HepG2 (cell line): ENCODE measurements around the gene SSTR5. TPM values are rescaled to one million over a fixed set of nuclear protein-coding genes. Genes with fewer than 3 reads are reported as not detected.

ENCODE experiments used
- AKAP8 ChIP-seq: sonication (generic); formaldehyde crosslinking; IDR thresholded peaks from 2 replicates; pipeline ENCODE4 v1.5.1; 2020; ENCODE audit warnings: mild to moderate bottlenecking, missing genetic modification reagents
- HINFP ChIP-seq: sonication (generic); formaldehyde crosslinking; IDR thresholded peaks from 2 replicates; pipeline ENCODE4 v1.4.0; 2020; ENCODE audit warnings: low read depth, mild to moderate bottlenecking, missing genetic modification reagents
- HNF4A ChIP-seq: sonication (generic); formaldehyde crosslinking; IDR thresholded peaks from 2 replicates; pipeline ENCODE4 v1.4.0; 2020; ENCODE audit warnings: missing genetic modification reagents
- HOXA7 ChIP-seq: sonication (generic); formaldehyde crosslinking; IDR thresholded peaks from 2 replicates; pipeline ENCODE4 v1.8.1; 2022; ENCODE audit warnings: mild to moderate bottlenecking, missing genetic modification reagents, moderate library complexity
- ISX ChIP-seq: sonication (generic); formaldehyde crosslinking; conservative IDR thresholded peaks from 2 replicates; pipeline ENCODE4 v1.5.0; 2020; ENCODE audit warnings: missing genetic modification reagents
- NCOA5 ChIP-seq: sonication (generic); formaldehyde crosslinking; IDR thresholded peaks from 2 replicates; pipeline ENCODE4 v1.4.0; 2020; ENCODE audit warnings: missing genetic modification reagents
- SRSF1 ChIP-seq: fragments of 200-400 bp; formaldehyde crosslinking; optimal IDR thresholded peaks from 2 replicates; pipeline ENCODE3; 2017; ENCODE audit warnings: mild to moderate bottlenecking, low read depth, low read length, moderate library complexity
- TBX3 ChIP-seq: fragments of 450-650 bp; IDR thresholded peaks from 2 replicates; pipeline ENCODE4 v1.6.1; 2017; ENCODE audit warnings: antibody characterized with exemption, mild to moderate bottlenecking, inconsistent platforms, borderline replicate concordance
- THAP9 ChIP-seq: sonication (generic); formaldehyde crosslinking; IDR thresholded peaks from 2 replicates; pipeline ENCODE4; 2020; ENCODE audit warnings: missing genetic modification reagents, mild to moderate bottlenecking, borderline replicate concordance
- YEATS2 ChIP-seq: sonication (generic); formaldehyde crosslinking; IDR thresholded peaks from 2 replicates; pipeline ENCODE4 v1.4.0; 2020; ENCODE audit warnings: missing genetic modification reagents, borderline replicate concordance
- ZNF234 ChIP-seq: sonication (generic); formaldehyde crosslinking; conservative IDR thresholded peaks from 2 replicates; pipeline ENCODE4 v1.5.1; 2020; ENCODE audit warnings: mild to moderate bottlenecking, missing genetic modification reagents
- ZNF276 ChIP-seq: sonication (generic); formaldehyde crosslinking; IDR thresholded peaks from 2 replicates; pipeline ENCODE4 v1.4.0; 2020; ENCODE audit warnings: mild to moderate bottlenecking, low read depth, missing genetic modification reagents
- ZNF563 ChIP-seq: sonication (generic); formaldehyde crosslinking; IDR thresholded peaks from 2 replicates; pipeline ENCODE4 v1.8.0; 2022; ENCODE audit warnings: mild to moderate bottlenecking, moderate library complexity, missing genetic modification reagents
- ZNF580 ChIP-seq: IDR thresholded peaks from 2 replicates; pipeline ENCODE4 v1.6.1; 2016; ENCODE audit warnings: low read depth, borderline replicate concordance
- ZNF768 ChIP-seq: sonication (generic); formaldehyde crosslinking; IDR thresholded peaks from 2 replicates; pipeline ENCODE4 v1.4.0; 2020; ENCODE audit warnings: missing genetic modification reagents
- ZNF777 ChIP-seq: sonication (generic); formaldehyde crosslinking; IDR thresholded peaks from 2 replicates; pipeline ENCODE4 v1.4.0; 2020; ENCODE audit warnings: missing genetic modification reagents
- polyA plus RNA-seq, 8 experiments: library from polyadenylated mRNA; depleted of rRNA in 3 of 8; stranded (reverse) in 7 of 8; unstranded in 1 of 8; fragments of >200 nt; fragmentation: Illumina TruSeq in 4 of 8; extraction: Trizol in 4 of 8; gene quantifications; 2 replicates each; pipeline versions ENCODE4 v1.2.1 to v1.2.3, GENCODE V29; 2011 to 2016; ENCODE audit warnings: low read depth in 4 of 8, missing spikeins in 1 of 8, mixed read lengths in 1 of 8; ENCODE audit not compliant: insufficient read depth in 1 of 8
- total RNA-seq, 5 experiments: library from RNA; depleted of rRNA; stranded (reverse); fragments of >200 nt; fragmentation: Illumina TruSeq; extraction: Trizol; gene quantifications; 2 replicates each; pipeline ENCODE4 v1.2.3, GENCODE V29; 2016; ENCODE audit warnings: low read depth in 1 of 5
- TF ChIP-seq, protein P1 (sequence below): sonication (generic); formaldehyde crosslinking; conservative IDR thresholded peaks from 2 replicates; pipeline ENCODE4 v1.5.0; 2020; ENCODE audit warnings: missing genetic modification reagents
- TF ChIP-seq, protein P2 (sequence below): sonication (generic); formaldehyde crosslinking; IDR thresholded peaks from 2 replicates; pipeline ENCODE4 v1.8.1; 2023; ENCODE audit warnings: mild to moderate bottlenecking, moderate library complexity, missing genetic modification reagents

The SSTR5 gene
- total and polyA plus RNA-seq, 2 of the 13 experiments (the other 11 are each of a cell fraction or from before 2014, with no cell fraction given) = 0.20 to 0.49 TPM

- TF ChIP-seq HINFP (CRISPR knock-in tag) (no peak), NCOA5 (CRISPR knock-in tag) (no peak), ZNF777 (CRISPR knock-in tag) (0 out of 2 replicates have a peak, but pooled peaks have one; percentile 28), ZNF234 (0 out of 2 replicates have a peak, but pooled peaks have one; percentile 14), THAP9 (peak; percentile 28; the same call in 1 of the 2 replicates), ZNF580 (CRISPR knock-in tag) (no peak), TBX3 (no peak), YEATS2 (CRISPR knock-in tag) (no peak), ZNF563 (0 out of 2 replicates have a peak, but pooled peaks have one; percentile 16), SRSF1 (peak; percentile 40), HOXA7 (CRISPR knock-in tag) (no peak), ISX (CRISPR knock-in tag) (no peak), ZNF768 (CRISPR knock-in tag) (peak; percentile 54; the same call in 1 of the 2 replicates), HNF4A (no peak), AKAP8 (peak; percentile 90), ZNF276 (CRISPR knock-in tag) (no peak)
- TF ChIP-seq, protein P1, sequence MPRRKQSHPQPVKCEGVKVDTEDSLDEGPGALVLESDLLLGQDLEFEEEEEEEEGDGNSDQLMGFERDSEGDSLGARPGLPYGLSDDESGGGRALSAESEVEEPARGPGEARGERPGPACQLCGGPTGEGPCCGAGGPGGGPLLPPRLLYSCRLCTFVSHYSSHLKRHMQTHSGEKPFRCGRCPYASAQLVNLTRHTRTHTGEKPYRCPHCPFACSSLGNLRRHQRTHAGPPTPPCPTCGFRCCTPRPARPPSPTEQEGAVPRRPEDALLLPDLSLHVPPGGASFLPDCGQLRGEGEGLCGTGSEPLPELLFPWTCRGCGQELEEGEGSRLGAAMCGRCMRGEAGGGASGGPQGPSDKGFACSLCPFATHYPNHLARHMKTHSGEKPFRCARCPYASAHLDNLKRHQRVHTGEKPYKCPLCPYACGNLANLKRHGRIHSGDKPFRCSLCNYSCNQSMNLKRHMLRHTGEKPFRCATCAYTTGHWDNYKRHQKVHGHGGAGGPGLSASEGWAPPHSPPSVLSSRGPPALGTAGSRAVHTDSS = 0 out of 2 replicates have a peak, but pooled peaks have one; percentile 53
- TF ChIP-seq, protein P2, sequence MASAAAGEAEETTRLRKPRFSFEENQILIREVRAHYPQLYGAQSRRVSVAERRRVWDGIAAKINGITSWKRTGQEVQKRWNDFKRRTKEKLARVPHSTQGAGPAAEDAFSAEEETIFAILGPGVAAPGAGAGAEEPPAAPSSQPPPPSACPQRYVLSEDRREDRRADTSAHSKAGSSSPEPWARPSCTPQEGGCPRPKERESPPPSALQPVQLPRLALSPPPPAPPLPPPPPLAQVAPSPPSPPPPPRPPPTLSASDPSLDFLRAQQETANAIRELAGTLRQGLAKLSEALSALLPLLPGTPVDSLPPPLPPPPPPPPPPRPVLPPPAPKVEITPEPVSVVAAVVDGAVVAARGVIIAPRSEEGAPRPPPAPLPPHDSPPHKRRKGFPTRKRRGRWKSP (CRISPR knock-in tag) = no peak
Observed at GRCh38 chr16:1073566-1074378, 1.2 kb downstream of the SSTR5 start (continued).
